Measurements from ENCODE around the gene PEAR1.
A peak's percentile ranks its signal among the peaks of the same experiment; 100 is the strongest.

DNA sequence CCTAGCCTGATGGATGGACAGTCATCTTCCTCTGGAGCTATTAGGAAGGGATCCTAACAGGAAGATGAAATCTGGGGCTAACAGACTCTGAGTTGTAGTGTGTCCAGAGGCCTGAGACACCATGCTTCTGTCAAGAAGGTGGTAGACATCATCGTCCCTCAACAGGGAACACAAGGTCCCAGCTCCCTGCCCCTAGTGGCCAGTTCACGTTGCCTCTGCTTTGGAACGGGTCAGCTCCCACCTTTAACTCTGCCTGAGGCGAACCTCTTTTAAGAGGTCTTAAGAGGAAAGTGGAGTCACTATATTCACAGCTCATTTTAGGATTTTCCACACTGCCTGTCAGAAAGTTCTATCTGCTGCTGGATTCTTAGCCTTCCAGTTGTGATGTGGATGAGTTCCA, 55.2 kb downstream of the PEAR1 start:
- TF ChIP-seq, protein P1, sequence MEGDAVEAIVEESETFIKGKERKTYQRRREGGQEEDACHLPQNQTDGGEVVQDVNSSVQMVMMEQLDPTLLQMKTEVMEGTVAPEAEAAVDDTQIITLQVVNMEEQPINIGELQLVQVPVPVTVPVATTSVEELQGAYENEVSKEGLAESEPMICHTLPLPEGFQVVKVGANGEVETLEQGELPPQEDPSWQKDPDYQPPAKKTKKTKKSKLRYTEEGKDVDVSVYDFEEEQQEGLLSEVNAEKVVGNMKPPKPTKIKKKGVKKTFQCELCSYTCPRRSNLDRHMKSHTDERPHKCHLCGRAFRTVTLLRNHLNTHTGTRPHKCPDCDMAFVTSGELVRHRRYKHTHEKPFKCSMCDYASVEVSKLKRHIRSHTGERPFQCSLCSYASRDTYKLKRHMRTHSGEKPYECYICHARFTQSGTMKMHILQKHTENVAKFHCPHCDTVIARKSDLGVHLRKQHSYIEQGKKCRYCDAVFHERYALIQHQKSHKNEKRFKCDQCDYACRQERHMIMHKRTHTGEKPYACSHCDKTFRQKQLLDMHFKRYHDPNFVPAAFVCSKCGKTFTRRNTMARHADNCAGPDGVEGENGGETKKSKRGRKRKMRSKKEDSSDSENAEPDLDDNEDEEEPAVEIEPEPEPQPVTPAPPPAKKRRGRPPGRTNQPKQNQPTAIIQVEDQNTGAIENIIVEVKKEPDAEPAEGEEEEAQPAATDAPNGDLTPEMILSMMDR (IDR thresholded peaks at IDR 0.05 in 2 of 3, conservative IDR thresholded peaks at IDR 0.05 in 1 of 3; ENCODE audit: borderline replicate concordance in 1 of 3, insufficient read depth in 1 of 3, low read depth in 2 of 3, low read length in 2 of 3), result peak in 2 of 3 experiments; percentile 48 to 53; a peak in 4 of 6 replicates
- TF ChIP-seq POLR2AphosphoS5 (IDR thresholded peaks at IDR 0.05; ENCODE audit: low read depth, low read length), result no peak
- no peak for TF ChIP-seq ELF1 (IDR thresholded peaks at IDR 0.05; ENCODE audit: borderline replicate concordance, low read depth)
- TF ChIP-seq TCF7L2 (IDR thresholded peaks at IDR 0.05; ENCODE audit: borderline replicate concordance, extremely low read depth, insufficient read depth, insufficient read length), result no peak
- no peak for TF ChIP-seq CEBPB (IDR thresholded peaks at IDR 0.05; ENCODE audit: low read depth)
- no peak for TF ChIP-seq FOSL1 (IDR thresholded peaks at IDR 0.05; ENCODE audit: low read depth)
